Ammon's horn (tissue), 1 donor: Measurements from ENCODE around the gene FAM118B.
A peak's percentile ranks its signal among the peaks of the same experiment; 100 is the strongest.

ENCODE experiments used
- DNase-seq: peaks from one replicate; pipeline ENCODE4 v3.0.0-alpha.2; 2016; ENCODE audit warnings: low spot score

FAM118B gene

DNA sequence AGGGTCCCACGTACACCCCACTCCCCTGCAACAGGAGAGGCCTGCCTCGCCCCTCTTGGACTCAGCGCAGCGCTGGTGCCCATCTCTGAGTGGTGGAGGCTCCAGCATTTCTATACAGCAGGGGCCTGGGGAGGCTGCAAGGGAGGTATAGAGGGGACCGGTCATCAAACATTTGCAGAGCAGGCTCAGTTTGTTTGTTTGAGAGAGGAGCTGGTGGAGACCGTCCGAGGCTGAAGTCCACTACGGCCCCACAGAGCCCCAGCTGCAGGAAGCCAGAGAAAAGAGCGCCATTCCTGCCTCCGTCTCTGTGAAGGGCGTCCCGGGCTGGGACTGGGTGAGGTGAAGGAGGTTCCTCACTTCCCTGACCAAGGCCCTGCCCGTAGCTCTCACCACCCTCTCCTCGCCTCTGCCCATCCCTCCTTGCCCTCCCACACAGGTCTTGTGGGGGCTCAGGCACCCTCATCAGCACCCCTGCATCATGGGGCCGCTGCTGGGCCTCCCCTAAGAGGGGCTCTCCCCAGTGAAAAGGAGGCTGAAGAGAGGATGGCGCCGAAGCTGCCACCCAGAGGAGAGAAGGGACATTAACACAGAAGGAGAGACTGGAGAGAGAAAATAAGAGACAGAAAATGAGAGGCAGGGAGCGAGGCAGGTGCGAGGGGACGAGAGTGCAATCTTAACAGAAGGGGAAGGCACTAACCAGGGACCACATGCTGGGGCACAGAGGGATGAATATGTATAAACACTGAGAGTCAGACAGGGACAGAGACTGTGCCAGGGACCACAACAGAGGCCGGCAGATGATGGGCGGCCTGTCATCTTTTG lies 24.7 kb upstream of the FAM118B start:
- DNase-seq = no peak

DNA sequence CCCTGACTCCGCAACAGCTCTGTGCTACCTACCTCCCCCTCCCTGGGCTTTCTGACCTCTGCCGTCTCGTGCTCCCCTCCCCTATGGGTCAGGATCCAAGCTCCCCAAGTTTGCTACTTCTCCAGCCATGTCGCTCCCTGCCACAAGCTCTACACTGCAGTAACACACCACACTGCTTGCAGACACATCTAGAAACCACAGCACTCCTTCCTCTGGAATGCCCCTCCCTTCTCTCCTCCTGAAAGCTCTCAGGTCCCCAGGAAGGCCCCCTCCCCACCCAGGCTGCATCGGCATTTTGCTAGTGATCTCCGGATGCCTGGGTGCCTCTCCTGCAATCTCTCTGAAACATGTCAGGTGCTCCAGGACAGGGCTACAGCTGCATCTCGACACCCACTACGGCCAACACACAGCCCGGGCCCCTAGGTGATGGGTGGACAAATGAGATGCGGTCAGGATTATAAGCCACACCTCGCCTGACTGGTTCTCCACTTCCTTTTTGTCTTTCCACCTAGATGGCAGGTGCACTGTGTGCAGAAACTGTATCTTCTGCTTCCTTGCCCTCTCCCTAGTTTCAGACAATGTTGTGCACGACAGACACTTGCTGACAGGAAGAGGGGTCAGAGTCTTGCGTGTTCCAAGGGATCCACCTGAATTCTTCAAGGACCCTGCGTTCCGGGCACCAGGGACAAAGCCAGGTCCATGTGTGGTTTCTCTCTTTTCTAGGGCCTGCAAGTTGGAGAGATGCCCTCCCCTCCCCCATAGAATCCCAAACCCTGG lies 23.1 kb upstream of the FAM118B start:
- DNase-seq = no peak

DNA sequence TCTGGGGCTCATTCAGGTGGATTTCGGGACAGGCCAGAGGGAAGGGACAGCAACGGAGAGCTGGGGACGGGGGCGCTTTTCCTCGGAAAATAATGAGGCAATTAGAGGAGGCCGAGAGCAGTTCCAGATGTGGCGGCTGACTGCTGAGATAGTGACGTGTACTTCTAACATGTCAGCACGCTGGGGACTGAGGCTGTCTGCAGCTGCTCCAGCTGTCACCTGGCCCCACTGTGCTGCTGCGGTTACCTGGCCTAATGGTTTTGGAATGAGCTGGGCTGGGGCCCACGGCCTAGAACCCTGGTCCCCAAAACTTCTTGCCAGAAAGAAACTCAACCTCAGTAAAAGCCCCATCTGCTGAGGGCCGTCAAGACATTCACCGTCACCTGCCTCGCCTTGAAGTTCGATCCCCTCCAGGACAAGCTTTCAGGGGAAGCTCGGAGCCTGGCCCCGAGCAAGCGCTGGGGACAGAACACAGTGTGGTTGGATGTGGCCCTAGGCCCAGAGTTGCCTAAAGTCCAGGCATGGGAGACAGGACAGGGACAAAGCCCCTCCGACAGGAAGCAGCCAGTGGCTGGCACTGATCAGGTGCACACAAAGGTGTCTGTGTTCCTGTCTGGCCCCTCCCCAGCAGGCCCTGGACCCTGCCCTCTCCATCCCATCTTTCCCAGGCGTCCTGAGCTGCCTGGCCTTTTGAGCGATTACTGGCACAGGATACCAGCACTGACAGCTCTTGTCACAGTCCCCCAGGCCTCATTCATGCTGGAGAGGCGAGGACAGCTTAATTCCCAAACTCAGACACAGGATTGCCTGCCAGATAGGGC lies 22.3 kb upstream of the FAM118B start:
- no peak for DNase-seq

DNA sequence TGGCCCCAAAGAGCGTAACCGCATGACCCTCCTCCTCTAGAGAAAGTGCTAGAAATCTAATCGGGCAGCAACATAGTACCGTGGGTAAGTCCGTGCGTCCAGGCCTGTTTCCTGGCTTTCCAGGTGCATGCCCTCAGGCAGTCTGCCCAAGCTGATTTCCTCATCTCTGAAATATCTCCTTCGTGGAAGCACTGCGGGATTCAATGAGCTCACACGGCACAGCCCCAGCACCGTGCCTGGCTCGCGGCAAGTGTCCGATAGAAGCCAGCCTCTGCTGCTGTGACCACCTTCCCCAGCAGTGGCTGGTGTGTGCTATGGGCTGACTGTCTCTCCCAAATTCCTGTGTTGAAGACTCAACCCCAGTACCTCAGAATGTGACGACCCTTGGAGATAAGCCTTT lies 20.8 kb upstream of the FAM118B start:
- DNase-seq = no peak

DNA sequence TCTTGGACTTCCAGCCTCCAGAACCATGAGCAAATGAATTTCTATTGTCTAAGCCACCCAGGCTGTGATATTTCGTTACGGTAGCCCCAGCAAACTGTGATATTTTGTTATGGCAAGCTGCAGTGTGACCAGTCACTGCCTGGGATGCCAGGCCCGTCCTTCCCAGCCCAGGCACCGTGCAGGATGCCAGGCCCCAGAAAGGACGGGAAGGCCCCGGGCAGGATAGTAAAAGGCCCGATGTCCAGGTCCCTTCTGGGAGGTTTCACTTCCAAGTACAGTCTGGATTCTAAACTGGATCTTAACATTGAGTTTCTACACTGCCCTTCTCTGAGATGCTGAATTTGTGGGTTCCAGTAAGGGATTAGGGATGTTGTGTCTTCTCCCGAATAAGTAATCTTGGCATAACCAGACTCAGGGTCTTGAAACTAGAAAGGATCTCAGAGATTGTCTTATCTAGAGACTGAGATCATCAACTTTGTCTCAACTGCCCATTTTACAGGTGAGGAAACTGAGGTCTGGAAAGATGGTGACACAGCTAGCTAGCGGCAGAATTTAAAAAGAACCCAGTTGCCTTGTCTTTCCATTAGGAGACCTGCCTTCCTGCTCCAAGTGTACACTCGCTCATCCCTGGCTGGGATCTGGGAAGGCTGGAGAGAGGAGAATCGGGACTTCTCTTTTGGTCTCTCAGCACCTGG lies 20.1 kb upstream of the FAM118B start:
- DNase-seq = no peak

DNA sequence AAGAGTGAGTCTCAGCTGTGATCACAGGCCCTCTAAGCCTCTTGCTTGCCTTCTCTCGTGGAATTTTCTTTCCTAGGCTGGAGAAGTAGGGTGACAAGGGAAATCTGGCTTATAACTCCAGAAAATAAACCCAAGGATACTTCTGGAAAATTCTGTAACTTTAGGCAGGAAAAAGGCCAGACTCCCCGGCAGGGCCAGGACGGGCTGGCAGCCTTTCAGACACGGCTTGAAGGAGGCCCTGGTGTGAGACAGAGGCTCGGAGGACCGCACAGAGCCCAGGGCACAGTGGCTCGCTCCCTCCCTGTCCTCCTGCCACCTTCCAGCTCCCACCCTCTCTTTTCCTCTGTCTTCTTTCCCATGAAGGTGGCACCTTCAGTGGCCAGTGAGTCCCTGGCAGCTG lies 19.2 kb upstream of the FAM118B start:
- no peak for DNase-seq

DNA sequence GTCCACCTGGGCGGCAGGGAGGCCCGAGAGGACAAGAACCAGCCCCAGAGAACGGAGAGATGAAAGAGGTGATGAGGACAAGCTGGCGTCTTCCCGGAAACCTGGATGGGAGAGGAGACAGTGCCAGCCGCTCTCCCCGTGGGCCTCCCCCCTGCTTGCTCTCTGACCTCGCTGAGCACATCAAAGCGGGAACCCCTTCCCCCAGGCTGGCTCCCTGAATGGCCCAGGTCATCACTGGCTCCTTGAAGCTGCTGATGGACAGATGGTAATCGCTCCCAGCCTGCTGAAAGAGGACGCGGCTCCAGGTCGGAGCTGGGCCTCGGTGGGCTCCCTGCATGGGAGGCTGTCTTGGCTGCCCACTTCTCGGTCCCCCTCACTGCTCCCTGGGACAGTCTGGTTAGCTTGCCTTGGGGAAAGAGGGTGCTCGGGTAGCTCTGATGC lies 18.5 kb upstream of the FAM118B start:
- no peak for DNase-seq

DNA sequence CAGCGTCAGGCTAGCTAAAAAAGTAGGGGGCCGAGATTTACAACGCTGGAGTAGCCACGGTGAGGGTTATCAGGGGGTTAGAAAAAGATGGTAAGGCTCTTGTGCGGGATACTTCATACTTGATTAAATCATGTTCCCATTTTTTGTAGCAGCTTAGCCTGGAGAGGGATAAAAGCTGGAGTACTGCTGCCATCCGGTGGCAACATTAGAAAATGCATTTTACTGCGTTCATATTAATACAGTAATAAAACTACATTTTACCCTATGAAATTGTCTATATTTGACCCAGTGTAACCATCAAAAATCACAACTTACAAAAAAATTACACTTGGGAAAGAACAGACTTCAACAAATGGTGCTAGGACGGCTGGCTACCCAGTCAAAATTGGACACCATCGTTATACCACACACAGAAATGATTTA lies 17.4 kb upstream of the FAM118B start:
- peak; percentile 48 for DNase-seq

DNA sequence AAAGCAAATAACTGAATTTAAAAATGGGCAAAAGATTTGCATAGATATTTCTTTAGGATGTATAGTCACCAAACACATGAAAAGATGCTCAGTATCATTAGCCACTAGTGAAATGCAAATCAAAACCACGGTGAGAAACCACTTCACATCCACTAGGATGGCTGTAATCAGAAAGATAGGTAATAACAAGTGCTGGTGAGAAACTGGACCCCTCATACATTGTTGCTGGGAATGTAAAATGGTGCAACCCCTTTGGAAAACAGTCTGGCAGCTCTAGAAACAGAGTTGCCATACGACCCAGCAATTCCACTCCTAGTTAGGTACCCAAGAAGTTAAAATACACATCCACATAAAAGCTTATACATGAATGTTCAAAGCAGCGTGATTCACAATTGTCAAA lies 16.5 kb upstream of the FAM118B start:
- DNase-seq = no peak

DNA sequence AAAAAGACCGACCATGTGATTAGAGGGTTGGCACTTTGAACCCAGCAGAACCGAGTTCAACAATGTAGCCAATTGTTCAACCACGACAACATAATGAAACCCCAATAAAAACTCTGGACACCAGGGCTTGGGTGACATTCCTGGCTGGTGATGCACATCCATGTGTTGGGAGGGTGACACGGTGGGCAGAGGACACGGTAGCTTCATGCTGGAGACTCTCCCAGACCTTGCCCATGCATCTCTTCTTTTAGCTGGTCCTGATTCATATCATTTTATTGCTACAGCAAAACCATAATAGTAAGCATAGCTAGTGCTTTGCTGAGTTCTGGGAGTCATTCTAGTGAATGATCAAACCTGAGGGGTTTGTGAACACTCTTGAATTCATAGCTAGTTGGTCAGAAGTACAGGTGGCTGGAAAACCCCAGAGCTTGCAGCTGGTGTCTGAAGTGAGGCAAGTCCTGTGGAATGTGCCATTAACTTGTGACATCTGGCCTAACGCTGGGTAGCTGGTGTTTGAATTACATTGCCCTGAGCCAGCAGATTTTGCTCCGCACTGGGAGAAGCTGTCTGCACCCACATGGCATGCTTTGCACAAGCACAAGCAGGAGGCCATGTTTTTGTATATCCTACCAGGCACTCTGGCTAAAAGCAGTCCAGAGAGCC lies 14.2 kb upstream of the FAM118B start:
- no peak for DNase-seq

DNA sequence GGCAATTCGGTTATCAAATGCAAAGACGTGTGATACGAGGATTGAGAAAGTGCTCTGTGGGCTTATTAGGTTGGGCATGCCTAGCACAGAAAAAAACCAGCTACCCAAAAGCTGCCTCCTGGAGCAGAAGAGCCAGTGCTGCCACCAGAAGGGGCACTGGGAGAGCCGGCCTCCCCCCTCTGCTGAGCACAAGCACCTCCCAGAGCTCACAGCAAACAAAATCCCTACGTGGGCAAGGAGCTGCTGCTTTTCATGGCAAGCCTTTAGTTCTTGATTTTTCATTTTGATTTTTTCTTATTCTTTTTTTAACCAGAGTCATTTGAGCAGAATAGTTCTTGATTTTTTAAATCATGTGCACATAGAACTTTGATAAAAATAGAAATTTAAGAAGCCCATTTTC lies 12.9 kb upstream of the FAM118B start:
- DNase-seq = no peak

DNA sequence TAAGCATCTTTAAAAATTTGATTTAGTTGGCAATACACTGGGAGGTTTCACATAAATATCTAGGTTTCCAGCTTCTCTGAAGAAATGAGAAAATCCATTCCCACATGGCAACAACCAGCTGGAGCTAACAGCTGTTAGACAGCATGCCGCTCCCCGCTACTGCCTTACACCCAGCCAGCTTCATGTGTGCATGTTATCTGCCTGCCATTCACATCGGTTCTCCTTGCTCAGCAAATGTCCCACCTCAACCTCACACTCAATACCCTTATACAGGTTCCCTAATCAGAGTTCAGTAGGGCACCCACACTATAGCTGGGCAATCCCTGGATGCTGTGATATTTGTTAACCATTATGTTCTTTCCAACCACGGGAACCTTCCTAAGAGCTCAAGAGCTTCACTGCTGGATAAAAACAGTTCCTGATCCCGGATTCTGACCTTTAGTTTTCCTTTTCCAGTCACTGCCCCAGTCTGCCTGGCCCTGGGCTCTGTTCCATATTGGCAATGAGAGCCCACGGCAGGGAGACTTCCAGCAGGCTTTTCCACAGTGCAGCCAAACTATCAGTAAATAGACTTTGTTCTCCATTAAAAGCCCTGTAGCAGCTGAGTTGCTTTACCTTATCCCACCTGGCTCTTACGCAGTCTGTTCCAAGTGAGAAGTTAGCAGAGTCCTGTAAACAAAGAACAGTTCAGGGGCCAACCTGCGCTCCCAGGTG lies 8.8 kb upstream of the FAM118B start:
- peak; percentile 56 for DNase-seq

DNA sequence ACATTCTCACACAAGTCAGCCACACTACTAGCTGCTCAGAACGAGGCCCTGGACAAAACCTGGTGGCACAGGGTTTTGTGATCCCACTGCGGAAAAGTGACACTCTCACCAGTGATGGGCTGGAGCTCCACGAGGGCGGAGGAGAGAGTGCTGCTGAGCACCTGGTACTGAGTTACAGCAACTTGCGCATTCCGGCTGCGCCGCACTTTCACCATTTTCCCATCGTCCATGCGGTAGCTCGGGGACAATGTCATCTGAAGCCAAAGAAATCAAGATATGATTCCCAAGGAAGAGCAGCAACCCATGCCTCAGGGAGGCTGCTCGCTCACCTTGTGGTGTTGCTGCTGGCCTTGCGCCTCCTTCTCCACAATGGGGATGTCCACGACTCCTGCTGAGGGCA lies 6.2 kb upstream of the FAM118B start:
- DNase-seq = no peak

DNA sequence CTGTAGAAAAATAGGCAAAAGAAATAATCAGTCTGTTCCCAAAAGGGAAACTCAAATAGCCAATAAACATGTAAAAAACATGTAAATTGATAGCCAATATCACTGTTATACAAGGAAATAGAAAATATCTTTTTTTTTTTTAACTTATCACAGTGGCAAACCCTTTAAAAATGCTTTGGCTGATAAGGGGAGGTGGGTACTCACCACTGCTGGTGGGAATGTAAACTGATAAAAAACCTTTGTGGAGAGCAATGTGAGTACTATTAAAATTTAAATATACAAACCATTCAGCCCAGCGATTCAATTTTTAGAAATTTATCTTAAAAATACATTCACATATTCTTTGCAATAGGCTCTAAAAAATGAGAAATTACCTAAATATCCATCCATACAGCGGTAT lies 3.7 kb upstream of the FAM118B start:
- no peak for DNase-seq

DNA sequence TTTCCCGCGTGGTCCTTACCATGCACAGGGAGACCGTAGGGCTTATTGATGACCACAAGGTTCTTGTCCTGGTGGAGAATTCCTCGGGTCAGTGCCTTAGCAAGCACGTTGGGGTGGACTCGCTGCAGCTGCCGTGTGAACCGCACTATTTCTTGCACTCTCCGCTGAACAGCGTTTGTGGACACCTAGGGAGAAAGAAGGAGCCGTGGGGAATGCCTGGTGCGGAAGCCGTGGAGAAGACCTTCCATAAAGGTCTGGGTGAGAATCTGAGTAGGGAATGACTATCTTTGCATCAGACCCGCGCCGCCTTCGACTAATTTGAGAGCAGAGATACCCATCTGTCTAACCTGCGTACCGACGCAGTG lies 729 bp upstream of the FAM118B start:
- no peak for DNase-seq

DNA sequence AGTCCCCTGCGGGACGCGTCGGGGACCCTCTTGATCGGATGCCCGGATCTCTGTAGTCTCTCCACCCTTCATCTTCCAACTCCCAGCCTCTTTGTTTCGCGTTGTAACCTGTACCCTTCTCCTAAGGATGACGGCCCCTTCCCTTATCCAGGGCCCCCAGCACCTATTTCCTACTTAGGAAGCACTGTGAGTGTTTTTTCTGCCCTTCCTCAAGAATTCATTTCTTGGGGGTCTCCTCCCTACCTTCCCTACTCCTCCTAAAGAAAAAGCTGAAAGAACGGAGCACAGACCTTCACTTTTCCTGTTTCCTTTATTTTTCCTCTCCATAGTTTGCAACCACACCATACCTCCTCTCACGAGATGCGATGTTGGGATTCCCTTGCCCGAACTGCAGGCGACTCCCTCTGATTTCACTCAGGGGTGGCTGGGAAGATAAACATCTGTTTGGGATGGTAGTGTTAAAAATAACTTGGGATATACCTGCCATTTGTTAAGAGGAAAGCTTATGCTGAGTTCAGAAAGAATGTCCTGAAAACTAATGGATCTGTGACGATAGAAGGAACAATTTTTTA lies 593 bp downstream of the FAM118B start:
- DNase-seq = no peak

DNA sequence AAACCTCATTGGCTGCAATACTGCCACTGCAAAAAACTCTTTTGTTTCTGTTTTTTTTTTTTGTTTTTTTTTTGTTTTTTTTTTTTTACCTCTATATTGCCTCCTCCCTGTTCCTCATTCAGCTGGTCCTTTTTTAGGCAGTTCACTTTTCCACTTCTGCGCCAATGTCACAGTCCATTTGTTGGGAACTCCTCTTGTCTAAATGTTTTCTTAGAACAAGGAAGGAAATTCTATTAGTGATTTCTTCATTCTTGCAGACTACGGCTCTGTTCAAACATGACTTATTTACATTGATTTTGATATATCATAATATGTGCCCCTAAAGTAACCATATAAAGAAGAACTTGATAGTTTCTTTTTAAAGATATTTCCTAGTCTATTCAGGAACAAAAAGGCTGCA lies 2.9 kb downstream of the FAM118B start:
- no peak for DNase-seq

DNA sequence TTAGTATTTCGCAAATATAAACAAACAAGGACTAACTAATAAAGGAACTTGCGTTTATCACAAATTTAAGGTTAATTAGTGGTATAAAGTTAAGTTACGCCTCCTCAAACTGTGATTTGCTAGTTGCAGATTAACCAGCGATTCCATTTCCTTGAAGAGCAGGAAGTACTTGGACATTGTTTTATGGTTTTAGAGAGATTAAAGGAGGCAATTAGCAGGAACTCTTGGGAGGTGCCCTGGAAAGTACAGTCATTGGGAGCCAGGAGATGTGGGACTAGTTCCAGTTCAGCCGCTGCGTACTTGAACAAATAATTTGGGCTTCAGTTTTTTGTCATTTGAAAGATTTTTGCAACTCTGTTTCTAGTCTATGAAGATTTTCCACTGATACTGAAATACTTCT lies 3.3 kb downstream of the FAM118B start:
- DNase-seq = no peak

DNA sequence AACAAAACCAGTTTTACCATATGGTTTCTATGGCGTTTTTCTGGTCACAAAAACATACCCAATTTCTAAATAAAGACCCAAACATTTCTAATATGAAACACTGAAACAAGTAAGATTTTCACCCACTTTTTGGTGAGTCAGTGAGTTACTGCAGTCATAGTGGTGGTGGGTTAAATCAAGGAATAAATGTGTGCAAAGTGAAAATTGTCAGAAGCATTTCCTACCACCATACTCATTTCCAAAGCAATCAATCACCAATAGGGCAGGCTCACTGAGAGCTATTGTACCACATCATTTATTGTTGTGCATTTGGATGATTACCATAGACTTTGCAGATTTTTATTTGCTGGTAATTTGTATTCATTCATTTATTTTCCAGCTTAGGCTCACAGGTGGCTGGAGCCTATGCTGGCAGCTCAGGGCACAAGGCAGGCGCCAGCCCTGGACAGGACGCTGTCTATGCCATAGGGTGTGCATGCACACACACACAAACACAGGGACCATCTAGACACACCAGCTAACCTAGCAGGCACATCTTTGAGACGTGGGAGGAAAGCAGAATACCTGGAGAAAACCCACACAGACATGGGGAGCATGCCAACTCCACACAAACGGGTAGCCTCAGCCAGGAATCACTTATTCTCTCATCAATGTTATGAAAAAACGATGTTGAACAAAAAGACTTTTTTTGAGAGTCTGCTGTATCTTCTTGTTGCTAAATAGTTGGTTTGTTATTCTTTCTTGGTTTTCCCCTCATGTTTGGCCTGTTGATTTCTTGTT lies 5.1 kb downstream of the FAM118B start:
- DNase-seq = no peak

DNA sequence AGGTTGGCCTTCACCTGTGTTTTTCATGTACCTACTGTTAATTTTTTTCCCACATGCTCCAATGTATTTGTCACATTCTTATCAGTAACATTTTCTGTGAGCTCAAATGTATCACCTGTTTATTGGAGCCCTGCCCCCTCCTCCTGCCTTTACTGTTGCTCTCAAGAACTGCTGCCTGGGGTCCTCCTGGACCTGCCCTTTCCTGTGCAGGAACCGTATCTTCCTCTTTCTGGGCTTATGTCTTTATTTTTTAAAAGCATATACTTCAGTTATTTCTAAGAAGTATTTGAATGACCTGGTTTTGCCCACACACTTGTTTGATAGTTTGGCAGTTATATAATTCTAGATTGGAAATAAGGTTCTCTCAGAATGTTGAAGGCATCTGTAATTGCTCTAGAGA lies 5.9 kb downstream of the FAM118B start:
- no peak for DNase-seq
